Measurements from ENCODE around the gene UTS2R.

Gene UTS2R

DNA sequence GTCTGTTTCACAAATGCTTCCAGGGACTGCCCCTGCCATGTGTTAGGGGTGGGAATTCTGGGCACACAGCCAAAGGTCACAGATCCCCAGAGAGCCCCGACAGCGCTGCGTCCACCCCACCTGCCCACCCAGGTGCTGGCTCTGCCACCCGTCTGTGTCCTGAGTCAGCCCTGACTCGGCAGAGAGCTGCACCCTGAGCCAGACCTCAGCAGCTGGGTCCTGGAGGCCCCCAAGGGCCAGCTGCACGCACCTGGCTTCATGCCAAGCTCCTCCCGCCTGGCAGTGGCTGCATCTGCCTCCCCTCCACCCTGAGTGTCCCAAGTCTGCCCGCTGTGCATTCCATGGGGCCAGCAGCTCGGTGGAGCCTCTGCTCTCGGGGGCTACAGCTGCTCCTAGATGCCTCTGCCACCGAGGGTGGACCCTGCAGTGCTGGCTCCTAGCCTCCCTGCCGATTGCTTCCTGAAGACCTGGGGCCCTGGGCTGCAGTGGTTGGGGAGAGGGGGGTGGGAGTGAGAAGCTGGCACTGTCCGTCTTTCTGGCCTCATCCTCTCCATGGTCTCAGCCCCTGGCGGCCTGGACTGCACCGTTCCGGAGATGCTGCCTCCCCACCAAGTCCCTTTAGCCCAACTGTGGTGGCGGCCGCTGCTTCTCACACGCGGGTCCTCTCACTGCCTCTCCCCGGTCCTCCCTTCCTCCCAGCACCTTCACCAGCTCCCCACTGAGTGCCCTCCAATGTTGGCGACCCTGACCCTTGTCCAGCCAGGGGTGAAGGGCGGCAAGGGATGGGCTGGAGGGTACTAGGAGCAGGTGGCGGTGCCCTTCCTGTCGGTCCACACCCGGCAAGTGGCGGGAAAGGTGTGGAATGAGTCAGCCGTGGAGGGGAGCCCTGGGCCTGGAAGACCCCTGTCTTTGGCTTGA, 41.0 kb upstream of the UTS2R start:
- H3K4me1 ChIP-seq (ENCODE audit: insufficient read depth, low read length) = peaks cover 23% of the 10 kb centered on the region
- H3K9me3 ChIP-seq (ENCODE audit: control insufficient read depth, insufficient read depth, low read length) = no peaks in the 10 kb centered on the region
- no peaks in the 10 kb centered on the region for H3K36me3 ChIP-seq (ENCODE audit: insufficient read depth, low read length)
- H3K9ac ChIP-seq (ENCODE audit: low read depth, low read length) = no peak overlapping the region

DNA sequence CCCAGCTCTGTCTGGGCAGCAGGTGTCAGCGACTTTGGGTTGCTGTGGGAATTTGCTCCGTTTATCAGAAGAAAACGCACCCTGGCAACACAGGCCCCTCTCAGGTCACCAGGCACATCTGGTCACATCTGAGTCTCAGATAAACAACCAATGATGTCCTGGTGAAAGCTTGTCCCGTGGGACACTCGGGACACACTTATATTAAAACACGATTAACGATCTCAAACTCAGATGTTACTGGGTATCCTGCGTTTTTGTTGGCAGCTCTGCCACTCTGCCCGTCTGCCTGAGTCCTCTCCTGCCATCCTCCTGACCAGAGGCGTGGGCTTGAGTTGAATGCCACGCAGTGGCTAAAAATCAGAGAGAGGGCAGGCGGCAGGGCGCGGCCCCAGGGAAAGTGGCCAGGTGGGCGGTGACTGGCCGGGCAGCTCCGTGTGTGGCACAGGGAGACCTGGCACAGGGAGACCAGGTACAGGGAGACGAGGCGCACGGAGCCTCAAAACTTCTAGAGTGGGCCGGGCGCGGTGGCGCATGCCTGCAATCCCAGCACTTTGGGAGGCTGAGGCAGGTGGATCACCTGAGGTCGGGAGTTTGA, 40.1 kb upstream of the UTS2R start:
- Histone ChIP-seq H3K4me1 (ENCODE audit: insufficient read depth, low read length) (peaks cover 23% of the 10 kb centered on the region), H3K36me3 (ENCODE audit: insufficient read depth, low read length) (no peaks in the 10 kb centered on the region), H3K9ac (ENCODE audit: low read depth, low read length) (no peak overlapping the region)

DNA sequence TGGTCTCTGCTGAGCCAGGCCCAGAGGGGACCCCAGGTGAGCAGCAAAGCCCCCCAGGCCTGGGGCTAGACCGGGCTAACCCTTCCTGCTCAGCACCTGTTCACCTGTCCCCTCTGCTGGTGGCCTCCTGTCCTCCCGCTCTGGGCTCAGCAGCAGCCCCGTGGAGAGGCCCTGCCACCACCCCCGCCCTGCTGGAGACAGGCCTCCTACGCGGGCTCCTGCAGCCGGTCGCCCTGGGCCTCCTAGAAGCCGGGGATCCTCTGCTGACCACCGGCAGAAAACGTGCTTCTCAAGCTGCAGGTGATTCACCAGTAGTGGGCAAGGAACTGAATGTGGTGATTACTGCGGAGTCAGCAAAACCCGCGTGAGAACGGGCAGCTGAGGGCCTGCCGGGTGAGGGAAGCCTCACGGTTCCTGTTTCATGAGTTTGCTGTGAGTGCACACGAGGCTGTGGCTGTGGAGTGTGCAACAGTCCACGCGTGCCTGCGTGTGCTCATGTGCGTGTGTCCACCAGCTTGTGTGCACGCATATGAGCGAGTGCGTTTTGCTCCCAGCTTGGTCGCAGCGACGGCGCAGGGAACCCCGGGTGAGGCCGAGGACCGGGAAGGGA, 38.8 kb upstream of the UTS2R start:
- H3K4me1 ChIP-seq (ENCODE audit: insufficient read depth, low read length) = peaks cover 12% of the 10 kb centered on the region
- H3K9ac ChIP-seq (ENCODE audit: low read depth, low read length) = peak overlapping the region; percentile 10; the same call in 1 of the 2 replicates
- no peaks in the 10 kb centered on the region for H3K9me3 ChIP-seq (ENCODE audit: control insufficient read depth, insufficient read depth, low read length)
- H3K36me3 ChIP-seq (ENCODE audit: insufficient read depth, low read length) = no peaks in the 10 kb centered on the region

More for the DNA sequence above, 40.1 kb upstream of the UTS2R start:
- H3K9me3 ChIP-seq (ENCODE audit: control insufficient read depth, insufficient read depth, low read length) = no peaks in the 10 kb centered on the region

DNA sequence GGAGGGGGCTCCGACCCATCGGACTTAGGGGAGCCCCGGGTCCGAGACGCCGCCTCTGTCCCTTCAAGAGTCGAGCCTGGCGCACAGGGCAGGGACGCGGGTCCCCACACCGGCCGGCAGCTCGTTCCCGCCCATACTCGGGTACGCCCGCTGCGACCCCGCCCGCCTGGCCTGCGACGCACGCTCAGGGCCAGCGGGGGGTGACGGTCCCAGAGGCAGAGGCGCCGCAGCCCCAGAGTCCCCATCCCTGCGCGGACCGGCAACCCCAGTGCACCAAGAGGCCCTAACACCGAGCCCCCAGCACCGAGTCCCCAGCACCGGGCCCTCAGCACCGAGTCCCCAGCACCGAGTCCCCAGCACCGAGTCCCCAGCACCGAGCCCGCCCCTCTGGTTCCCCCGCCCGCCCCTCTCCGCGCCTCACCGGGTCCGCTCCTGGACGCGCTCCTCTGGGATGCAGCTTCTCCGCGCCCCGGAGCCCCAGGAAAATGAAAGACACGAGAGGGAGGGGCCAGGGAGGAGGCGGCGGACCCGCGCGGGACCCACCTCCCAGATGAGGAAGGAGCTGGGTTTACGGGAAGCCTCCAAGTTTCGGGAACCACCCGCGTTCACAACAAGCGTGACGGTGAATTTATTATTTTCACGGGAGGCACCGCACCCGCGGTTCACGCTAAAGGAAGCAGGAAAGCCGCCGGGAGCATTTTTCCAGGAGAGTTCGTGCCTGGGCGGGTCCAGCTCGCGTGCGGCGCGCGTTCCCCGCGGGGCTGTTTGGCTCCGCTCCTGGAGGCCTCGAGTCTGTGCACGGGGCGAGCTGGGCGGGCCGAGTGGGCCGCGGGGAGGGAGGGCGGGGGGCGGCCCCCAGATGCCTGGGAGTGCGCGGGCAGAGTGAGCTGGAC, 38.0 kb upstream of the UTS2R start, which contains the start of gene SECTM1:
TSS of gene SECTM1 (minus strand) at position 488 of the 893 bp plus-strand sequence. CDS start 6,526 bp downstream, outside the sequence.
- Histone ChIP-seq H3K9ac (ENCODE audit: low read depth, low read length) (peak within 1 kb of the TSS; percentile 34; the same call in 1 of the 2 replicates), H3K9me3 (ENCODE audit: control insufficient read depth, insufficient read depth, low read length) (no peaks in the 10 kb centered on the region), H3K36me3 (ENCODE audit: insufficient read depth, low read length) (no peaks in the 10 kb centered on the region), H3K4me1 (ENCODE audit: insufficient read depth, low read length) (peaks cover 7% of the 10 kb centered on the region)

DNA sequence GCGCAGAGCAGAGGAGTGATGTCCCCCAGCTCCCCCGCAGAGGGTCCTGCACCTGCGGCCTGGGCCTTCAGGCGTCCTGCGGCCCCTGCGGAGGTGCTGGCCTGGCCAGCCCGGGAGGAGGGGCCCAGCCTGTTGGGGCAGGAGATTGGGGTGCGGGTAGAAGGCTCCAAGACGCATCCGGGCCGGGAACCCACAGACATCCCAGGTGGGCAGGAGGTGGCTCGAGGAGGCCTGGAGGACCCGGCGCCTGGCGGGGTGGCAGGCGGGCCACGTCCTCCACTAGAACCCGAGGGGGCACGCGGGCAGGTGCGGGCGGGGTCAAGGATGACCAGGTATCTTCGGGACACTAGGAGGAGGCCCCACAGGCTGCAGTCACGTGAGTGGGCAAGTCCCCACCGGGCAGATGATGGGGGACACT, 37.4 kb upstream of the UTS2R start:
- Histone ChIP-seq H3K9ac (ENCODE audit: low read depth, low read length) (no peak overlapping the region), H3K36me3 (ENCODE audit: insufficient read depth, low read length) (no peaks in the 10 kb centered on the region), H3K9me3 (ENCODE audit: control insufficient read depth, insufficient read depth, low read length) (no peaks in the 10 kb centered on the region), H3K4me1 (ENCODE audit: insufficient read depth, low read length) (peaks cover 11% of the 10 kb centered on the region)

DNA sequence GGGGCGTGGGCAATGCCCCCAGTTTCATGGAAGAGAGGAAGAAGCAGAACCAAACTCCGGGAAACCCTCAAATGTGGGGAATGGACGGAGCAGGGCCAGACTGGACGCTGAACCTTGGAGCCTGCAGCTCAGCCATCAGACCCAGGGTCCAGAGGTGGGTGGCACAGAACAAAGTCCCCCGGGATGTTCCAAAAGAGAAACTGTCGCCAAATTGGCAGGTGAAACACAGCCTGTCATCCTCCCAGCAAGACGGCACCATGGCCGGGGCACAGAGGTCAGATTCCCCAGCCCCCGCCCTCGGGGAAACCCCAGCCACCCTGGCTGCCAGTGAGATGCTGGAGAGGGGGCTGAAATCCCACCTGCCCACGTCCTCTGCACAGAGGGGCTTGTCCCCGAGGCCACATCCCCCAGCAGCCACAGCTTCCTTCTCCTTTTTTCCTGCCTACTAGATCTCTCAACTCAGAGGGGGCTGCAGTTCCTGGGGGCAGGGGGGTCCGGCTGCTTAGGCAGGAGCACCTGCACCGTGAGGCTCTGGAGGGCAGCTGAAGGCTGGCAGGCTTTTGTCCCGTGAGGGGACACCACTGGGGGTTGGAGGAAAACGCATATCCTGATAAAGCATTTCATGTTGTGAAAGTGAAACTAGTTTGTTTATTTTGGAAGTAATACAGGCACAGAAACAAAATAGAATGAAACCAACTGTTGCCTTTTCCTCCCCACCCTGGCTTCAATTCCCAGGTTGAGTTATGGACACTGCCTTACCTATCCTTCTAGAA, 36.8 kb upstream of the UTS2R start:
- H3K4me1 ChIP-seq (ENCODE audit: insufficient read depth, low read length) = peaks cover 14% of the 10 kb centered on the region
- no peak overlapping the region for H3K9ac ChIP-seq (ENCODE audit: low read depth, low read length)
- H3K9me3 ChIP-seq (ENCODE audit: control insufficient read depth, insufficient read depth, low read length) = no peaks in the 10 kb centered on the region
- no peaks in the 10 kb centered on the region for H3K36me3 ChIP-seq (ENCODE audit: insufficient read depth, low read length)

DNA sequence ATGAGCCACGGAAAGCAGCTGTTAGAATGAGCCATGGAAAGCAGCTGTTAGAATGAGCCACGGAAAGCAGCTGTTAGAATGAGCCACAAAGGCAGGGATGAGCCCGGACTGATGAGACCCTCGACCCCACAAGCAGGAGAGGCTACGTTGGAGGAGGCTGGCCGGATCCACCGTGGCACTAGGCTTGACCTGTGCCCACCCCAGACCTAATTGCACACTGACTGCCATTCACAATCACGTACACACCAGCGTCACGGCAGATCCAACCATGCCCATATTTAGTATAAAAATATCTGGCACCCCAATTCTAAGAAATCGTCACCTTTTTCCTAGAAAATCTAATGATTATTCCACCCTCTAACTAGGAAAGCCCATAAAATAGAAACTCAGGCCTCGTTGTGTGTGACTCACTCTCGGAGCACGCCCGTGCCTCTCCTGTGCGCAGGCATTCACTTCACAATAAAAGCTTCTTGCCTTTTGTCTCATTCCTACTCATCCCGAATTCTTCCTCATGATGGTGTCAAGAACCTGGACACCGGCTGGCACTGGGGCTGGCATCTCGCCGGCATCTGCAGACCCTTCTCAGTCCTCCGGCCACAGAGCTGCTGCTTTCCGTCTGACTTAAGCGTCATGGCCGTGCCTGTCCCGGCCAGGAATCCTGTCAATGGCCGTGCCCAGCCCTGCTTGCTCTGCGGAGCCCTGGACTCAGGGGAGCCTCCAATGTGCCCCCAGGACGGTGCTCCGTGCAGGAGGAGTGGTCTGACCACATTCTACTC, 32.5 kb upstream of the UTS2R start:
- Histone ChIP-seq H3K36me3 (ENCODE audit: insufficient read depth, low read length) (no peaks in the 10 kb centered on the region), H3K9ac (ENCODE audit: low read depth, low read length) (peak overlapping the region; percentile 19; the same call in 1 of the 2 replicates), H3K9me3 (ENCODE audit: control insufficient read depth, insufficient read depth, low read length) (no peaks in the 10 kb centered on the region; the same call in 1 of the 2 replicates), H3K4me1 (ENCODE audit: insufficient read depth, low read length) (peaks cover 14% of the 10 kb centered on the region)

DNA sequence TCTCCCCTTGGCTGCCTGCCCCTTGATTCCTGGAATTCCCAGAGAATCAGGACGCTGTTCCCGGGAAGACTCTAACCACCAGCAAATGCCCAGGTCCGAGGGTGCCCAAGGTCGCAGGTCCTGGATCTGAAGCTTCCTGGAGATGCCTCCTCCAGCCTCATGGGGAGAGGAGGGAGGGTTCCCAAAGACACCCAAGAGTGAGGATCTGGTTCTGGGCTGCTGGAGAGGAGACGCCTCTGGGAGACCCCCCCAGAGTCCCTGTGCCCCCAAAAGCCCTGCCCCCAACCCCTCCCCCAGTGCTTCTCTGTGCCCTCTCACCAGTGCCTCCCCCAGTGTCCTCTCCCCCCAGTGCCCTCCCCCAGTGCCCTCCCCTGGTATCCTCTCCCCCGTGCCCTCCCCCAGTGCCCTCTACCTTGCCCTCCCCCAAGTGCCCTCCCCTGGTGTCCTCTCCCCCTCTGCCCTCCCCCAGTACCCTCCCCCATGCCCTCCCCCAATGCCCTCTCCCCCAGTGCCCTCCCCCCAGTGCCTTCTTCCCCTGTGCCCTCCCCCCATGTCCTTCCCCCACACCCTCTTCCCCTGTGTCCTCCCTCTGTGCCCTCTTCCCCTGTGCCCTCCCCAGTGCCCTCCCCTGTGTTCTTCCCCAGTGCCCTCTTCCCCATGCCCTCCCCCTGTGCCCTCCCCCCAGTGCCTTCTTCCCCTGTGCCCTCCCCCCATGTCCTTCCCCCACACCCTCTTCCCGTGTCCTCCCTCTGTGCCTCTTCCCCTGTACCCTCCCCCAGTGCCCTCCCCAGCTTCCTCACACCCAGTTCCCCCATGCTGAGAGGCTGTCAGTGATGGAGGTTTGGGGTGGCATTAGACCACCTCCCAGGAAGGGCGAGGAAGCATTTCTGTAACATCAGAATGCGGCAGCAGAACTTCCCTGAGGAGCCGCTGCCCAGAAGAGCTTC, 31.7 kb upstream of the UTS2R start:
- peak overlapping the region; percentile 19; the same call in 1 of the 2 replicates for H3K9ac ChIP-seq (ENCODE audit: low read depth, low read length)

DNA sequence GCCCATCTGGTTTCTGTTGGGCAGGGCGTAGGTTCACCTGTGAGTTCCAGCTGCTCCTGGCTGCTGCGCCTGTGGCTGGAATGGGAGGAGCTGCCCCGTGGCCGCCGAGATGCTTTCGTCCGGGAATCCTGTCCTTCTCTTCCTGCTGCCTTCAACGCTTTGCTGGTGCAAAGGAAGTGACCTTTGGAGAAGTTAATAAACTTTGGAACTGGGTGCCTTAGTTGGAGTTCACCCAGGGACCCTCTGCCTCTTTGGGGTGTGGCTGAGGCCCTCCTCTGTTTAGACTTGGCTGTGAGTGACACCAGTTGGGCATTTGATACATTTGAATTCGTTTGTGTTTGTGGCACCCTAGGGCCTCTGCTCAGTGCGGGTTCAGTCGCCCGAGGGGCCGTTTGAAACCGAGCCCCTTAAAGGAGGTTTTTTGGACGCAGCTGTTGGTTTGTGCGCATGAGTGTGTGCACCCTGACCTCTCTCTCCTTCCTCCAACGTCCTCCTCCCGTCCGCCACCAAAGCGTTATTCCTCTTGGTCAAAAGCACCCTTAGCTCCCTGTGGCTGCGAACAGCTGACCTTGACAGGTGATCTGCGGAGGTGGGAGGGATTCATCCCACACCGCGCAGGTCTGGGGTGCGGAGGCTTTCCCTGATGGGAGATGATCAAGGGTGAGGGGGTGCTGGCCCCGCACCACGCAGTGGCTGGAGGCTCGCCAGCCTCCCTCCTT, 29.0 kb upstream of the UTS2R start:
- H3K9me3 ChIP-seq (ENCODE audit: control insufficient read depth, insufficient read depth, low read length) = no peaks in the 10 kb centered on the region; the same call in 1 of the 2 replicates
- no peak overlapping the region for H3K9ac ChIP-seq (ENCODE audit: low read depth, low read length)

More for the DNA sequence above, 31.7 kb upstream of the UTS2R start:
- Histone ChIP-seq H3K36me3 (ENCODE audit: insufficient read depth, low read length) (no peaks in the 10 kb centered on the region), H3K4me1 (ENCODE audit: insufficient read depth, low read length) (peaks cover 15% of the 10 kb centered on the region), H3K9me3 (ENCODE audit: control insufficient read depth, insufficient read depth, low read length) (no peaks in the 10 kb centered on the region; the same call in 1 of the 2 replicates)

DNA sequence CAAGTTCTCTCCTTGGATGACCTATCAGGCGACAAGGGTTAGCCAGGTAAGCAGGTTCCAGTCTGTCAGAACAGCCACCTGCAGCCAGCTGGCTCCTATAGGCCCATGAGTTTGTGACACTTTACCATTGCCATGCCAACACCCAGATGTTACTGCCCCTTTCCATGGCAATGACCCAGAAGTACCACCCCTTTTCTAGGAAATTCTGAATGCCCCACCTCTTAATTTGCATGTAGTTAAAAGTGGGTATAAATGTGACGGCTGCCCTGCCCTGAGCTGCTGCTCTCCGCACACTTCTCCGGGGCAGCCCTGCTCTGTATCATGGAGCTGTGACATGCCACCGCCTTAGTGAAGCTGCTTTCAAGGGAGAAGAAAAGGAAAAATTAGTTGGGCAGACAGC, 28.0 kb upstream of the UTS2R start:
- H3K9ac ChIP-seq (ENCODE audit: low read depth, low read length) = no peak overlapping the region
- no peaks in the 10 kb centered on the region; the same call in 1 of the 2 replicates for H3K9me3 ChIP-seq (ENCODE audit: control insufficient read depth, insufficient read depth, low read length)
- peaks cover 18% of the 10 kb centered on the region for H3K4me1 ChIP-seq (ENCODE audit: insufficient read depth, low read length)
- no peaks in the 10 kb centered on the region for H3K36me3 ChIP-seq (ENCODE audit: insufficient read depth, low read length)

More for the DNA sequence above, 29.0 kb upstream of the UTS2R start:
- Histone ChIP-seq H3K4me1 (ENCODE audit: insufficient read depth, low read length) (peaks cover 18% of the 10 kb centered on the region), H3K36me3 (ENCODE audit: insufficient read depth, low read length) (no peaks in the 10 kb centered on the region)

DNA sequence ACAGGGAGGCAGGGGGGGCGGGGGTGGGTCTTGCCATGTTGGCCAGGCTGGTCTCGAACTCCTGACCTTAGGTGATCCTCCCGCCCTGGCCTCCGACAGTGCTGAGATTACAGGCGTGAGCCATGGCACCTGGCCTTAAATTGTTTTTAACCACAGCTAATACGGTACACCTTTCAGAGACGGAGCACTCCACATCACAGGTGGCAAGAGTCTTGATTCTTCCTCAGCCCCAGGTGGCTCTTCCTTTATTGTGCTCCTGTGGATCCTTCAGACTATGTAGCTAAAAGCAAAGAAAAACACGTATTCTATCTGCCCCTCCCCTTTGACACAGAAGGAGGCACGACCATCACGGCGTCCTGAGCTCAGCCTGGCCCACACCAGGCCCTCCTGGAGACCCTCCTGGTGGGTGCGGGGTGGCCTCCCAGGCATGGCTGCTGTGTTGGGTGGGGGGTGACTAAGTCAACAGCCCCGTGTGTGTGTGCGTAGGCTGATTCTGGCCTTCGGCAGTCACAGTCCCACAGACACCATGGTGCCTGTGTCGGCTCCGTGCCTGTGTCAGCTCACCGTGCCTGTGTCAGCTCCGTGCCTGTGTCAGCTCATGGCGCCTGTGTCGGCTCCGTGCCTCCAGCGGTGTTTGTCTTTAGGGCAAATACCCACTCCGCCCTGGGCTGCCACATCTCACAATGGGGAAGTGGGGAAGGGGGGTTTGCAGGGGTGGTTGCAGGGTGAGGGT, 27.2 kb upstream of the UTS2R start:
- no peak overlapping the region for H3K9ac ChIP-seq (ENCODE audit: low read depth, low read length)
- H3K4me1 ChIP-seq (ENCODE audit: insufficient read depth, low read length) = peaks cover 10% of the 10 kb centered on the region; the same call in 1 of the 2 replicates
- H3K36me3 ChIP-seq (ENCODE audit: insufficient read depth, low read length) = no peaks in the 10 kb centered on the region
- no peaks in the 10 kb centered on the region; the same call in 1 of the 2 replicates for H3K9me3 ChIP-seq (ENCODE audit: control insufficient read depth, insufficient read depth, low read length)
